ENCODE measurements around the gene XPO6. TPM values are rescaled to one million over a fixed set of nuclear protein-coding genes. Genes with fewer than 3 reads are reported as not detected.

Gene XPO6
- total RNA-seq, 1 donor, result 102 TPM

DNA sequence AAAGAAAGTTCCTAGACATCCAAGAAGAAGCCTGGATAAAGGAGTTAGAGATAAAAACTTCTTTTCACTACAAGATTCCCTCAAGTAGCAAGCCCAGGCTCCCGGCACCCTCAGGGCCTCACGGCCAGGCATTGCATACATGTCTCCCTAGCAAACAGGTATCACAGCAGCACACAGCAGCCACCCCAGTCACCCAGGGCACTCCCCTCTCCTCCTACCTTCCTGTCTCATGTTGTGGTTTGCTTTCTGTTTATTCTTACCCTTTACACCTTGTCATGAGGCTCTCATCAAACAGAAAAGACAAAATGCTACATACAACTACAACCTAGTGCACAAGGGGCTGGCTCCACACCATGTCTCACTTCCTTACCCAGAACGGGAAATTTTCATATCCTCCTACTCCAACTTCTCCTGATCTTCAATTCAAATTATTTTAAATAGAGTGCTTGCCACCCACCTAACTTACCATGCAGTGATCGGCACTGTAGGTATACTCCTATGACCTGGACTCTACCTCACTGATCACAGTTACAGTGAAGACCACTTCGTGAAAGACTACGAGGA lies 42.7 kb downstream of the XPO6 start:
- Histone ChIP-seq H3K27ac (ENCODE audit: low read depth, low read length) (no peak overlapping the region), H3K27me3 (ENCODE audit: insufficient read depth, low read length) (no peaks in the 10 kb centered on the region), H3K9me3 (ENCODE audit: low read depth, low read length) (no peaks in the 10 kb centered on the region), H3K79me2 (ENCODE audit: insufficient read depth, low read length) (peaks cover 75% of the 10 kb centered on the region), H3K4me1 (ENCODE audit: insufficient read depth, low read length) (peaks cover 20% of the 10 kb centered on the region), H3K4me2 (ENCODE audit: insufficient read depth, low read length) (no peak overlapping the region), H3K36me3 (ENCODE audit: insufficient read depth, low read length) (peaks cover 47% of the 10 kb centered on the region), H2AFZ (ENCODE audit: low read length) (no peak overlapping the region), H3K4me3 (ENCODE audit: insufficient read depth, low read length) (no peak overlapping the region), H4K20me1 (ENCODE audit: insufficient read depth, low read length) (peaks cover 6% of the 10 kb centered on the region)
- TF ChIP-seq, protein P1, sequence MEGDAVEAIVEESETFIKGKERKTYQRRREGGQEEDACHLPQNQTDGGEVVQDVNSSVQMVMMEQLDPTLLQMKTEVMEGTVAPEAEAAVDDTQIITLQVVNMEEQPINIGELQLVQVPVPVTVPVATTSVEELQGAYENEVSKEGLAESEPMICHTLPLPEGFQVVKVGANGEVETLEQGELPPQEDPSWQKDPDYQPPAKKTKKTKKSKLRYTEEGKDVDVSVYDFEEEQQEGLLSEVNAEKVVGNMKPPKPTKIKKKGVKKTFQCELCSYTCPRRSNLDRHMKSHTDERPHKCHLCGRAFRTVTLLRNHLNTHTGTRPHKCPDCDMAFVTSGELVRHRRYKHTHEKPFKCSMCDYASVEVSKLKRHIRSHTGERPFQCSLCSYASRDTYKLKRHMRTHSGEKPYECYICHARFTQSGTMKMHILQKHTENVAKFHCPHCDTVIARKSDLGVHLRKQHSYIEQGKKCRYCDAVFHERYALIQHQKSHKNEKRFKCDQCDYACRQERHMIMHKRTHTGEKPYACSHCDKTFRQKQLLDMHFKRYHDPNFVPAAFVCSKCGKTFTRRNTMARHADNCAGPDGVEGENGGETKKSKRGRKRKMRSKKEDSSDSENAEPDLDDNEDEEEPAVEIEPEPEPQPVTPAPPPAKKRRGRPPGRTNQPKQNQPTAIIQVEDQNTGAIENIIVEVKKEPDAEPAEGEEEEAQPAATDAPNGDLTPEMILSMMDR (IDR thresholded peaks at IDR 0.05; ENCODE audit: extremely low read depth, low read depth, low read length), result no peak
- DNase-seq (ENCODE audit: insufficient read length, low spot score, missing footprints), result no peak

DNA sequence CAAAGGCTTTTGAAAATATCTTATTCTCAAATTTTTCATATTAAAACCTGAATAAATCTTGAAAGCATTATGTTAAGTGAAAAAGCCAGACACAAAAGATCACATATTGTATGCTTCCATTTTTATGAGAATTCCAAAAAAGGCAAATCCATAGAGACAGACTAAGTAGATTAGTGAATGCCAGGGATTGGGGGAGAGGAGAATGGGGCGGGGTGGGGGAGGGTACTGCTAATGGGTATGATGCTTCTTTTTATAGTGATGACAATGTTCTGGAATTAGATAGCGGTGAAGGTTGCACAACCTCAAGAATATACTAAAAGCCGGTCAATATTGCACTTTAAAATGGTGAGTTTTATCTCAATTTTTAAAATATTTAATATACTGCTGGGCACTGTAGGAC lies 44.0 kb downstream of the XPO6 start:
- DNase-seq (ENCODE audit: insufficient read length, low spot score, missing footprints), result no peak
- peaks cover 72% of the 10 kb centered on the region for H3K79me2 ChIP-seq (ENCODE audit: insufficient read depth, low read length)
- H4K20me1 ChIP-seq (ENCODE audit: insufficient read depth, low read length), result peaks cover 6% of the 10 kb centered on the region
- H3K27me3 ChIP-seq (ENCODE audit: insufficient read depth, low read length), result no peaks in the 10 kb centered on the region
- peaks cover 34% of the 10 kb centered on the region for H3K4me1 ChIP-seq (ENCODE audit: insufficient read depth, low read length)
- H3K36me3 ChIP-seq (ENCODE audit: insufficient read depth, low read length), result peaks cover 40% of the 10 kb centered on the region
- no peak overlapping the region for H3K27ac ChIP-seq (ENCODE audit: low read depth, low read length)
- TF ChIP-seq, protein P1 (IDR thresholded peaks at IDR 0.05; ENCODE audit: extremely low read depth, low read depth, low read length), result no peak
- no peak overlapping the region for H3K4me3 ChIP-seq (ENCODE audit: insufficient read depth, low read length)
- no peak overlapping the region for H2AFZ ChIP-seq (ENCODE audit: low read length)
- no peaks in the 10 kb centered on the region for H3K9me3 ChIP-seq (ENCODE audit: low read depth, low read length)
- no peak overlapping the region for H3K4me2 ChIP-seq (ENCODE audit: insufficient read depth, low read length)

DNA sequence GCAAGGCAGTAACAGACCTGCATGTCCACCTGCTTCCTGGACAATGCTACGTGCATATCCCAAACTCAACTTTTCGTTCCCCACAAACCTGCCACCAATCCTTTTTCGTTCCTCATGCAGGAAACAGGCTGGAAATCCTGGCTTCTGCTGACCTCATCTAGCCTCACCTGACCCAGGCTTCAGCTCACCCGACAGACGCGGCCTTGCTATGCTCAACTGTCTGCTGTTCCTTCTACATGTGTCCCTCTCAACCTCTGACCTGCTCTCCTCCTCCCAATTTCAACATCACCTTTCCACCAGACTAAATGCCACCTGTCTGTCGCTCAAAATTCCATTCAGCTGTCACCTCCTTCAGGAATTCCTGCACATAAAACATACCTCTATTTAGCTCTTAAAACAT lies 44.5 kb downstream of the XPO6 start:
- TF ChIP-seq, protein P1 (IDR thresholded peaks at IDR 0.05; ENCODE audit: extremely low read depth, low read depth, low read length), result no peak
- DNase-seq (ENCODE audit: insufficient read length, low spot score, missing footprints), result no peak
- no peak overlapping the region for H3K27ac ChIP-seq (ENCODE audit: low read depth, low read length)
- no peak overlapping the region for H2AFZ ChIP-seq (ENCODE audit: low read length)
- peaks cover 72% of the 10 kb centered on the region for H3K79me2 ChIP-seq (ENCODE audit: insufficient read depth, low read length)
- H3K36me3 ChIP-seq (ENCODE audit: insufficient read depth, low read length), result peaks cover 42% of the 10 kb centered on the region
- peaks cover 35% of the 10 kb centered on the region for H3K4me1 ChIP-seq (ENCODE audit: insufficient read depth, low read length)
- no peaks in the 10 kb centered on the region for H3K9me3 ChIP-seq (ENCODE audit: low read depth, low read length)
- peaks cover 6% of the 10 kb centered on the region for H4K20me1 ChIP-seq (ENCODE audit: insufficient read depth, low read length)
- no peak overlapping the region for H3K4me2 ChIP-seq (ENCODE audit: insufficient read depth, low read length)
- no peak overlapping the region for H3K4me3 ChIP-seq (ENCODE audit: insufficient read depth, low read length)
- H3K27me3 ChIP-seq (ENCODE audit: insufficient read depth, low read length), result no peaks in the 10 kb centered on the region

- no peak for DNase-seq (ENCODE audit: insufficient read length, low spot score, missing footprints)
- Histone ChIP-seq H3K9me3 (ENCODE audit: low read depth, low read length) (no peaks in the 10 kb centered on the region), H3K4me3 (ENCODE audit: insufficient read depth, low read length) (no peak overlapping the region), H2AFZ (ENCODE audit: low read length) (no peak overlapping the region), H3K36me3 (ENCODE audit: insufficient read depth, low read length) (peaks cover 45% of the 10 kb centered on the region), H3K79me2 (ENCODE audit: insufficient read depth, low read length) (peaks cover 72% of the 10 kb centered on the region), H3K27me3 (ENCODE audit: insufficient read depth, low read length) (no peaks in the 10 kb centered on the region), H3K4me1 (ENCODE audit: insufficient read depth, low read length) (peaks cover 31% of the 10 kb centered on the region), H3K27ac (ENCODE audit: low read depth, low read length) (no peak overlapping the region), H3K4me2 (ENCODE audit: insufficient read depth, low read length) (no peak overlapping the region), H4K20me1 (ENCODE audit: insufficient read depth, low read length) (peaks cover 6% of the 10 kb centered on the region)
- TF ChIP-seq, protein P1 (IDR thresholded peaks at IDR 0.05; ENCODE audit: extremely low read depth, low read depth, low read length), result no peak
These were observed 45.2 kb downstream of the XPO6 start for GRCh38 chr16:28166394-28167208.

Data from osteoblast (primary cell).